Measurements from ENCODE around the gene LIN52. TPM values are rescaled to one million over a fixed set of nuclear protein-coding genes. Genes with fewer than 3 reads are reported as not detected.

Gene LIN52, protein sequence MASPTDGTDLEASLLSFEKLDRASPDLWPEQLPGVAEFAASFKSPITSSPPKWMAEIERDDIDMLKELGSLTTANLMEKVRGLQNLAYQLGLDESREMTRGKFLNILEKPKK
- total RNA-seq, result 6.4 and 9.3 TPM in 2 replicates

DNA sequence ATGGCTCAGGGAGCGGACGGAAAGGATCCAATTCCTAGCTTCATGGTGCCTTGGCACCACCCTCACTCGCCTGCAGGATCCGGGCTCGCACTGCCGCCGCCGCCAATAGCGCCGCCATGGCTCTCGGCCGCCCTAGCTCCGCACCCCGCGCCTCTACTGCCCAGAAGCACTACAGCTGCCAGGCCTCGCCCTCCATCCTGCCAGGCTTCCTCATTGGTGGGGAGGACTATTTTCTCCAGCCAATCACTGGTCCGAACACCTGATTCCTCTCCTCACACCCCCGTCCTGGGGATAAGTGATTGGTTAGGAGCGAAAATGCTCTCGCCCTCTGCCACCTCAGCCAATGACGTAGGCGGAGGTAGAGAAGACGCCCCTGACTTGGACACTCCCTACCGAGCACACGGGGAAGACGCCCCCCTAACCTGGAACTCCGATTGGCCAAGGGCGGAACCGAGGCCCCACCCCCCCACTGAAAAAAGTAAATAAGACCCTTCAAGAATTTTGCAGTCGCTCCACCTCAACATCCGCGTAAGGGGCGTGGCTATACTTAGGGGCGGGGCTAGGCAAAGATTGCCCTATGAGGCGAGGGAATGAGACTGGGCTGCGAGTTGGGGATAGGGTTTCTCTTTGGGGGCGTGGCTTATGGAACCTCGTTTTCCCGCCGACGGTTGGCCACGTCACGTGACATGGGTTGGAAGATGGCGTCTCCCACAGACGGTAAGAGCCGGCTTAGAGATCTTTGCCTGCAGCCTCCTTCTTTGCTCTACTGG lies at the start of gene LIN52, which contains the start of gene ALDH6A1:
Gene LIN52, plus strand, starts transcription at position 680 of the 770 bp plus-strand sequence. Its CDS starts 19 bp downstream, at position 699.
Gene ALDH6A1, minus strand, starts transcription at position 177 of the 770 bp plus-strand sequence. Its CDS starts 59 bp downstream, at position 118.

DNA sequence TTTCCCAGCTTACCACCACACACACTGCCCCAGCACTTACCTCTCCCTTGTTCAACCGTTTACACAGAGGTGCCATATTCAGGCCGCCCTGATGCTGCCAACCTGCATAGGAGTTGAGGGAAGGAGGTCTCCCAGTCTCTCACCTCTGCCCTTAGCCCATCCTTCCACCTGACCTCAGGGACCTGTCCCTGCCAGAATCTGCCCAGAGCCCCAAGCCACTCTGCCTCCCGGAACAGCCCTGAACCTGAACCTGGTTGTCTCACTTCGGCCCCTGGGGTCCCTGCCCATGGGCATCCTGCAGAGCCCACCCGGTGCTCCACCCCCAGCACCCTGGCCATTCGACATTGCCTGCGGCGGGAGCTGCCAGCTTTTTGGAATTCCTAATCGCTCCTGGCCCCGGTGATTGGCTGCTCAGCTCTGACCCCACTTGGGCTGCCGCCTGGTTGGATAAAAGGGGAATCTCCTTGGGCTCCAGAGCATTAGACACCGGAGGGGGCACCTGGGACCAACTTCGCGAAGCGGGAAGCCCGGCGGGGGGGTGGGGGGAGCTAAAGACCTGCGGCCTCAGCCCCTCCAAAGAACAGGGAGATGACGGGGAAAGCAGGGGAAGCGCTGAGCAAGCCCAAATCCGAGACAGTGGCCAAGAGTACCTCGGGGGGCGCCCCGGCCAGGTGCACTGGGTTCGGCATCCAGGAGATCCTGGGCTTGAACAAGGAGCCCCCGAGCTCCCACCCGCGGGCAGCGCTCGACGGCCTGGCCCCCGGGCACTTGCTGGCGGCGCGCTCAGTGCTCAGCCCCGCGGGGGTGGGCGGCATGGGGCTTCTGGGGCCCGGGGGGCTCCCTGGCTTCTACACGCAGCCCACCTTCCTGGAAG lies 154.5 kb downstream of the LIN52 start, which contains the start of gene VSX2:
Gene VSX2, plus strand, starts transcription at position 476 of the 874 bp plus-strand sequence. Its CDS starts 113 bp downstream, at position 589.

Other genes starting within 250 kb of the LIN52 start
- 1.2 and 4.2 TPM in 2 replicates for gene PTGR2, start 233.1 kb upstream of the LIN52 start, total RNA-seq
- gene ZNF410, start 198.1 kb upstream of the LIN52 start, total RNA-seq, result 52.8 and 54.2 TPM in 2 replicates
- 2.2 and 3.1 TPM in 2 replicates for gene FAM161B, start 134.9 kb upstream of the LIN52 start, total RNA-seq
- gene COQ6, start 134.7 kb upstream of the LIN52 start, total RNA-seq, result 13.9 and 15.1 TPM in 2 replicates
- gene ENTPD5, start 65.7 kb upstream of the LIN52 start, total RNA-seq, result 5.7 and 7.1 TPM in 2 replicates
- gene BBOF1, start 65.6 kb upstream of the LIN52 start, total RNA-seq, result 1.8 and 2.5 TPM in 2 replicates
- gene ALDH6A1, start 503 bp upstream of the LIN52 start, total RNA-seq, result 14.9 and 15.3 TPM in 2 replicates
- not detected in 2 replicates for gene VSX2, start 154.5 kb downstream of the LIN52 start, total RNA-seq
- 32.5 and 34.4 TPM in 2 replicates for gene ABCD4, start 218.0 kb downstream of the LIN52 start, total RNA-seq

Measured in endothelial cell of coronary artery (primary cell).